Parathyroid adenoma (tissue), 2 donors: Measurements from ENCODE around the gene KLKB1.

Experiments
- H2AFZ ChIP-seq: fragments of 300-600 bp; sonication (generic); one replicate; pipeline ENCODE4 v1.7.0; 2017; ENCODE audit warnings: antibody characterized with exemption, mild to moderate bottlenecking
- H3K27ac ChIP-seq: fragments of 300-600 bp; sonication (generic); one replicate; pipeline ENCODE4 v1.7.0; 2017
- H3K27me3 ChIP-seq: fragments of 300-600 bp; sonication (generic); one replicate; pipeline ENCODE4 v1.7.0; 2017; ENCODE audit warnings: low read length; ENCODE audit not compliant: control insufficient read depth, insufficient read depth
- H3K36me3 ChIP-seq: fragments of 300-600 bp; sonication (generic); one replicate; pipeline ENCODE4 v1.7.0; 2017; ENCODE audit warnings: low read length; ENCODE audit not compliant: control insufficient read depth, insufficient read depth
- H3K4me1 ChIP-seq: fragments of 300-600 bp; sonication (generic); one replicate; pipeline ENCODE4 v1.7.0; 2017; ENCODE audit warnings: control low read depth
- H3K4me2 ChIP-seq: fragments of 300-600 bp; sonication (generic); one replicate; pipeline ENCODE4 v1.7.0; 2017; ENCODE audit warnings: low read length
- H3K4me3 ChIP-seq: fragments of 300-600 bp; sonication (generic); one replicate; pipeline ENCODE4 v1.7.0; 2017; ENCODE audit warnings: low read depth, low read length
- H3K79me2 ChIP-seq: fragments of 300-600 bp; sonication (generic); one replicate; pipeline ENCODE4 v1.7.0; 2017; ENCODE audit warnings: control low read depth
- H3K9ac ChIP-seq: fragments of 300-600 bp; sonication (generic); one replicate; pipeline ENCODE4 v1.7.0; 2017; ENCODE audit warnings: mild to moderate bottlenecking
- H3K9me3 ChIP-seq: fragments of 300-600 bp; sonication (generic); one replicate; pipeline ENCODE4 v1.7.0; 2017; ENCODE audit warnings: low read length; ENCODE audit not compliant: control insufficient read depth
- TF ChIP-seq, protein P1 (sequence below): fragments of 300-600 bp; sonication (generic); IDR thresholded peaks from one replicate; pipeline ENCODE4 v1.7.0; 2017; ENCODE audit warnings: antibody characterized with exemption, mild to moderate bottlenecking
- donor health status: primary hyperparathyroidism.

Gene KLKB1

GRCh38 chr4:186200516-186200915, 26.8 kb upstream of the KLKB1 start:
- Histone ChIP-seq H3K4me2 (no peak overlapping the region), H3K9ac (no peak overlapping the region), H3K27ac (no peak overlapping the region), H3K79me2 (no peaks in the 10 kb centered on the region), H3K27me3 (no peaks in the 10 kb centered on the region), H3K4me1 (peaks cover 2% of the 10 kb centered on the region), H2AFZ (no peak overlapping the region), H3K4me3 (no peak overlapping the region), H3K9me3 (no peaks in the 10 kb centered on the region), H3K36me3 (no peaks in the 10 kb centered on the region)
- TF ChIP-seq, protein P1, sequence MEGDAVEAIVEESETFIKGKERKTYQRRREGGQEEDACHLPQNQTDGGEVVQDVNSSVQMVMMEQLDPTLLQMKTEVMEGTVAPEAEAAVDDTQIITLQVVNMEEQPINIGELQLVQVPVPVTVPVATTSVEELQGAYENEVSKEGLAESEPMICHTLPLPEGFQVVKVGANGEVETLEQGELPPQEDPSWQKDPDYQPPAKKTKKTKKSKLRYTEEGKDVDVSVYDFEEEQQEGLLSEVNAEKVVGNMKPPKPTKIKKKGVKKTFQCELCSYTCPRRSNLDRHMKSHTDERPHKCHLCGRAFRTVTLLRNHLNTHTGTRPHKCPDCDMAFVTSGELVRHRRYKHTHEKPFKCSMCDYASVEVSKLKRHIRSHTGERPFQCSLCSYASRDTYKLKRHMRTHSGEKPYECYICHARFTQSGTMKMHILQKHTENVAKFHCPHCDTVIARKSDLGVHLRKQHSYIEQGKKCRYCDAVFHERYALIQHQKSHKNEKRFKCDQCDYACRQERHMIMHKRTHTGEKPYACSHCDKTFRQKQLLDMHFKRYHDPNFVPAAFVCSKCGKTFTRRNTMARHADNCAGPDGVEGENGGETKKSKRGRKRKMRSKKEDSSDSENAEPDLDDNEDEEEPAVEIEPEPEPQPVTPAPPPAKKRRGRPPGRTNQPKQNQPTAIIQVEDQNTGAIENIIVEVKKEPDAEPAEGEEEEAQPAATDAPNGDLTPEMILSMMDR, result no peak

DNA sequence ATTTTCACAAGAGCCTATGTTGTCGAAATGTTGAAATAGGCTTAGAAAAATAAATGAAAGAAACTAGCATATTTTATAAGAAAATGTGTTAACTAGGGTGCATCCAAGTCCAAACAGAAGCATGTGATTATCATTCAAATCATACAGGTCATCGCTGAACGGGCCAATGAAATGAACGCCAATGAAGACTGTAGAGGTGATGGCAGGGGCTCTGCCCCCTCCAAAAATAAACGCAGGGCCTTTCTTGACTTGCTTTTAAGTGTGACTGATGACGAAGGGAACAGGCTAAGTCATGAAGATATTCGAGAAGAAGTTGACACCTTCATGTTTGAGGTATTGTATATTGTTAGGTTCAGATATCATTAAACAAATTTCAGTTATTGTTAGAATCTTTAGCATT, 26.3 kb upstream of the KLKB1 start:
- Histone ChIP-seq H3K9ac (no peak overlapping the region), H3K27ac (no peak overlapping the region), H3K79me2 (no peaks in the 10 kb centered on the region), H3K4me1 (peaks cover 2% of the 10 kb centered on the region), H3K4me2 (no peak overlapping the region), H2AFZ (no peak overlapping the region), H3K4me3 (no peak overlapping the region), H3K36me3 (no peaks in the 10 kb centered on the region), H3K9me3 (no peaks in the 10 kb centered on the region), H3K27me3 (no peaks in the 10 kb centered on the region)
- TF ChIP-seq, protein P1, result no peak

DNA sequence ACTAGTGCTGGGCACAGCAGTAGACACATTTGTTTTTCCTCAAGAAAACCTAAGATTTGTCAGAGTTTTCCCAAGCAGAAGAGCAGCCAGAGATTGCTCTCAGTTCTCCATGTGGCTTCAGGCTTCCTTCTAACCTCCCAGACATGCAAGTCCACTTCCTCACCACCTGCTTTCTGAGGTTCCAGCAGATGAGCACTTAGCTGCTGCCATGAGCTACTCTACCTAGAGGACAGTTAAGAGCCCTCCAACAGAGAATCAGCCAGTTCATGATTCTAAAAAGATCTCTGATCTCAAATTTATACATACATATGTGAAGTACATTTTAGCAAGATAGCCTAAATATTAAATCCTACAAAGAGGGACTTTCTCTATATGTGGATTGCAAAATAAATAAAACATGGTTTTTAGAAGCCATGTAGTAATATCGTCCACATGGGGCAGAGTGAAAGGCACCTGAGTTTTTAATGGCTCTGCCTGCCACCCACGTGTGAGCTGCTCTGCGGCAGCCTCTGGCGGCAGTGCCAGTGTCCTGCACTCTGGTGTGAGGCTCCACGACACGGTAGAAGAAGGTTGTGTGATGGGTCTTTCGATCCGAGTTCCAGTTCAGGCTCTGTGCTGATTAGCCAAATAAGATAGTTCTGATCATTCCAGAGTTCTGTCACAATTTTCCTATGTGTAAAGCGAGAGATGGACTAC, 25.6 kb upstream of the KLKB1 start:
- Histone ChIP-seq H3K4me3 (no peak overlapping the region), H3K27me3 (no peaks in the 10 kb centered on the region), H3K79me2 (no peaks in the 10 kb centered on the region), H3K27ac (no peak overlapping the region), H2AFZ (no peak overlapping the region), H3K36me3 (no peaks in the 10 kb centered on the region), H3K9ac (no peak overlapping the region), H3K4me1 (peaks cover 2% of the 10 kb centered on the region), H3K9me3 (no peaks in the 10 kb centered on the region), H3K4me2 (peak overlapping the region; percentile 18)
- TF ChIP-seq, protein P1, result peak; percentile 47

DNA sequence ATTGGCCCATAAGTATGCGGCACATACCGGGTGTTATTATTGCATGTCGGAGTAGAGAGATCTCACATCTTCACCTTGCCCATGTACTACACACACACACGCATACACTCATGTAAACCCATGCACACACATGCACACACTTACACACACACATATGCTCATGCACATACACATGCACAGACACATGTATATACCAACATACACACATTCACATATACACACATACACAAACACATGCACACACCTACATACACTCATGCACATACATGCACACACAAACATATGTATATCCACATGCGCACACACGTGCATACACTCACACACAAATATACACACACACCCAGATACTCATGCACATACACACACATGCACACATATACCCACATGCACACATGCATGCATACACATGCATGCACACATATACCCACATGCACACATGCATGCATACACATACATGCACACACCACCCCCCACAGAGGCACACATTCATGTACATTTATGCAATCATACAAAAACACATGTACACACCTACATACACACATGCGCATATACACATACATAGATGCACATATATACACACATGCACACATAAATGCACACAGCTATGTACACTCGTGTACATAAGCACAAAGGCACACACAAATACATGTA, 24.7 kb upstream of the KLKB1 start:
- H3K27ac ChIP-seq, result no peak overlapping the region
- H3K4me2 ChIP-seq, result no peak overlapping the region
- H3K4me1 ChIP-seq, result peaks cover 2% of the 10 kb centered on the region
- no peak overlapping the region for H3K9ac ChIP-seq
- no peak overlapping the region for H2AFZ ChIP-seq
- no peaks in the 10 kb centered on the region for H3K9me3 ChIP-seq
- no peaks in the 10 kb centered on the region for H3K79me2 ChIP-seq
- no peak overlapping the region for H3K4me3 ChIP-seq
- H3K36me3 ChIP-seq, result no peaks in the 10 kb centered on the region
- TF ChIP-seq, protein P1, result no peak
- H3K27me3 ChIP-seq, result no peaks in the 10 kb centered on the region

DNA sequence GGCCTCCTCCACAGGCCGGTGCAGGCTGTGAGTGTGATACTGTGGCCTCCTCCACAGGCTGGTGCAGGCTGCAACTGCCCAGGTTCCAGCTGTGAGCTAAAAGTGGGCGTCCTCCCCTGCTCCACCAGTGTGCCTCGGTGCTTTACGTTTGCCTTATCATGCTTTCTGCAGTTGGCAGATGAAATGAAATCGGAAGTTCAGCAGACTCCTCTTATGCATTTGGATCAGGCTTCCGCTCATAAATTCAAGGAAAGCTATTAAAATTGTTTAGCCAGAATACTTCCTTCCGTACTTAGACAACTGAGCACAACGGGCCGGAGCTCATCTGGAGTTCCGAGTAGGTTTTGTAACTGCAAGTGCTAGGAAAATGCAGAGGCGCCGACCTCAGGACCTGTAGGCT, 23.9 kb upstream of the KLKB1 start:
- no peak overlapping the region for H3K4me3 ChIP-seq
- H3K27me3 ChIP-seq, result no peaks in the 10 kb centered on the region
- no peak overlapping the region for H3K9ac ChIP-seq
- TF ChIP-seq, protein P1, result no peak
- peaks cover 2% of the 10 kb centered on the region for H3K4me1 ChIP-seq
- H3K79me2 ChIP-seq, result no peaks in the 10 kb centered on the region
- H2AFZ ChIP-seq, result no peak overlapping the region
- H3K27ac ChIP-seq, result no peak overlapping the region
- H3K9me3 ChIP-seq, result no peaks in the 10 kb centered on the region
- no peak overlapping the region for H3K4me2 ChIP-seq
- H3K36me3 ChIP-seq, result no peaks in the 10 kb centered on the region
